CD14-positive monocyte (primary cell): ENCODE results near the gene ANO2. TPM values are rescaled to one million over a fixed set of nuclear protein-coding genes. Genes with fewer than 3 reads are reported as not detected.
"Not testable (repeated sequence)": the region's sequence is repeated elsewhere in the genome, so short reads cannot be mapped to it uniquely, and the experiment has no call there.

Experiments used
- DNase-seq, 3 donors: peaks; one replicate each; pipeline ENCODE4 v3.0.0-alpha.2; 2011 to 2022
- H2AFZ ChIP-seq: 2 replicates; pipeline ENCODE4 v1.6.0; 2012; ENCODE audit warnings: mild to moderate bottlenecking, low read depth, low read length, inconsistent platforms; ENCODE audit not compliant: insufficient read depth, poor library complexity, severe bottlenecking
- H3K27ac ChIP-seq, 2 donors: 1 replicate in 1 of 2; 2 replicates in 1 of 2; pipeline ENCODE4 v1.5.1; 2012 to 2013; ENCODE audit warnings: low read length in 2 of 2, control low read depth in 1 of 2, inconsistent platforms in 1 of 2, low read depth in 1 of 2, mild to moderate bottlenecking in 1 of 2
- H3K27me3 ChIP-seq, 2 donors: one replicate each; pipeline versions ENCODE4 v1.6.0 to v1.6.1; 2011 to 2013; ENCODE audit warnings: low read length in 2 of 2; ENCODE audit not compliant: control insufficient read depth in 2 of 2, insufficient read depth in 2 of 2
- H3K36me3 ChIP-seq, 2 donors: replicated peaks in 1 of 2; 1 replicate in 1 of 2; 2 replicates in 1 of 2; pipeline versions ENCODE4 v1.5.1 to v1.6.1; 2012 to 2013; ENCODE audit warnings: low read length in 2 of 2, control low read depth in 1 of 2, inconsistent platforms in 1 of 2, mild to moderate bottlenecking in 1 of 2; ENCODE audit not compliant: insufficient read depth in 2 of 2, control insufficient read depth in 1 of 2
- H3K4me1 ChIP-seq, 2 donors: 1 replicate in 1 of 2; 2 replicates in 1 of 2; pipeline versions ENCODE4 v1.5.1 to v1.6.1; 2012 to 2013; ENCODE audit warnings: low read length in 2 of 2, control low read depth in 1 of 2, inconsistent platforms in 1 of 2, mild to moderate bottlenecking in 1 of 2, moderate library complexity in 1 of 2; ENCODE audit not compliant: insufficient read depth in 2 of 2, control insufficient read depth in 1 of 2
- H3K4me2 ChIP-seq: replicated peaks from 2 replicates; pipeline ENCODE3; 2012; ENCODE audit warnings: low read length, moderate library complexity, mild to moderate bottlenecking; ENCODE audit not compliant: poor library complexity, severe bottlenecking; ENCODE audit errors: extremely low read depth
- H3K4me3 ChIP-seq, 3 experiments: fragments of 200-600 bp in 1 of 3; sonication (generic) in 1 of 3; replicated peaks in 1 of 3; 1 replicate in 2 of 3; 2 replicates in 1 of 3; pipeline ENCODE4 v1.5.1; 2011 to 2013; ENCODE audit warnings: low read length in 3 of 3, mild to moderate bottlenecking in 3 of 3, control low read depth in 2 of 3, low read depth in 2 of 3, inconsistent platforms in 1 of 3, moderate library complexity in 1 of 3
- H3K79me2 ChIP-seq: 2 replicates; pipeline ENCODE4 v1.6.0; 2012; ENCODE audit warnings: mild to moderate bottlenecking, control low read depth, inconsistent platforms, low read length, moderate library complexity; ENCODE audit not compliant: insufficient read depth
- H3K9ac ChIP-seq: 2 replicates; pipeline ENCODE4 v1.6.0; 2017; ENCODE audit warnings: low read length, mild to moderate bottlenecking; ENCODE audit not compliant: insufficient read depth, poor library complexity, severe bottlenecking
- H3K9me3 ChIP-seq, 2 donors: replicated peaks in 1 of 2; 1 replicate in 1 of 2; 2 replicates in 1 of 2; pipeline versions ENCODE4 v1.5.1 to v1.6.1; 2012 to 2013; ENCODE audit warnings: low read length in 2 of 2, control low read depth in 1 of 2; ENCODE audit not compliant: control insufficient read depth in 1 of 2, insufficient read depth in 1 of 2
- H4K20me1 ChIP-seq: 2 replicates; pipeline ENCODE4 v1.6.0; 2012; ENCODE audit warnings: mild to moderate bottlenecking, low read length, control low read depth, moderate library complexity; ENCODE audit not compliant: insufficient read depth
- H3K27ac Mint-ChIP-seq, 7 donors: one replicate each; pipeline ENCODE4 v1.8.0; 2020; ENCODE audit warnings: mild to moderate bottlenecking in 7 of 7, mixed read lengths in 7 of 7, moderate library complexity in 6 of 7, inconsistent platforms in 2 of 7
- H3K27me3 Mint-ChIP-seq, 3 donors: one replicate each; pipeline ENCODE4 v1.8.0; 2021 to 2022; ENCODE audit warnings: low read depth in 3 of 3, mild to moderate bottlenecking in 3 of 3, mixed read lengths in 3 of 3, moderate library complexity in 3 of 3, inconsistent platforms in 1 of 3
- H3K36me3 Mint-ChIP-seq, 2 donors: one replicate each; pipeline ENCODE4 v1.8.0; 2020; ENCODE audit warnings: mixed read lengths in 2 of 2, inconsistent platforms in 1 of 2, mild to moderate bottlenecking in 1 of 2
- H3K4me1 Mint-ChIP-seq: one replicate; pipeline ENCODE4 v1.8.0; 2020; ENCODE audit warnings: mild to moderate bottlenecking, mixed read lengths
- H3K4me3 Mint-ChIP-seq, 2 donors: one replicate each; pipeline ENCODE4 v1.8.0; 2020; ENCODE audit warnings: mild to moderate bottlenecking in 2 of 2, mixed read lengths in 2 of 2, moderate library complexity in 1 of 2
- H3K9me3 Mint-ChIP-seq, 7 donors: one replicate each; pipeline ENCODE4 v1.8.0; 2020 to 2022; ENCODE audit warnings: mixed read lengths in 7 of 7, mild to moderate bottlenecking in 6 of 7, moderate library complexity in 6 of 7, inconsistent platforms in 2 of 7
- WGBS: methylation state at CpG from one replicate; pipeline ENCODE4 v1.1.5; 2013; ENCODE audit warnings: missing lambda C conversion rate; ENCODE audit not compliant: insufficient coverage; 5-methylcytosine and 5-hydroxymethylcytosine counted together
- intact Hi-C, 2 donors: fragments of 100-400 bp; cut with micrococcal nuclease; formaldehyde crosslinking; loops; one replicate each; pipeline versions ENCODE4 v1.15.0 to v1.15.1; 2023
- polyA plus RNA-seq, 3 donors: library from polyadenylated mRNA; depleted of rRNA in 1 of 3; unstranded in 2 of 3; stranded (reverse) in 1 of 3; fragments of 300-500 nt in 2 of 3; fragments of >200 nt in 1 of 3; fragmentation: Illumina TruSeq in 2 of 3; gene quantifications; 1 replicate in 2 of 3; 2 replicates in 1 of 3; pipeline ENCODE4 v1.2.3, GENCODE V29; 2012 to 2021
- TF ChIP-seq, protein P1 (sequence below): fragments of 200-600 bp; IDR thresholded peaks from one replicate; pipeline ENCODE4 v1.8.0; 2022; ENCODE audit warnings: antibody characterized with exemption, mild to moderate bottlenecking

ANO2 gene
- polyA plus RNA-seq, 3 donors = not detected

DNA sequence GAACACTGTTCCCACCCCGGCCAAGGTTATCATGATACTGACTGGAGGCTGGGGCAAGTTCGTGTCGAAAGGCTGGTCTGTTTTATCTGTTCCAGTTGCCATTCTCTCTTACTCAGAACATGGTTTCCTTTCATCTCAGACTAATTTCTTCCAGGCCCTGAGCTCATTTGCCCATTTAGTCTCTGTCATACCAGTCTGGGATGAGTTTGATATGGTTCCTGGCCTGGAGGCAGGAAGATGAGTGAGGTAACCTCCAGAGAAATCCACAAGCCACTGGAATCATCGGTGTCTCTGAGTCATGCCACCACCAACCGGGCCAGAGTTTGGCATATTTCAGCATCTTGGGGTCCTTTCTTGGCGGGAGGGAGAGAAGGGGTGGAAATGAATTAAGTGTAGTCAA is 398.4 kb downstream of the ANO2 start:
- H3K4me2 ChIP-seq = no peak overlapping the region
- DNase-seq = no peak
- H3K27me3 ChIP-seq = no peaks in the 10 kb centered on the region
- H4K20me1 ChIP-seq = no peaks in the 10 kb centered on the region
- no peak overlapping the region for H3K9ac ChIP-seq
- no peak overlapping the region for H3K27ac ChIP-seq
- Mint-ChIP-seq H3K4me1 (no peaks in the 10 kb centered on the region), H3K27me3 (peaks cover 3 to 4% (median 3%) of the 10 kb centered on the region in 3 donors), H3K4me3 (no peak overlapping the region), H3K27ac (no peak overlapping the region), H3K36me3 (no peaks in the 10 kb centered on the region), H3K9me3 (peaks cover 2 to 17% (median 12%) of the 10 kb centered on the region in 7 donors)
- no peaks in the 10 kb centered on the region for H3K79me2 ChIP-seq
- H3K4me1 ChIP-seq = no peaks in the 10 kb centered on the region
- H3K9me3 ChIP-seq = no peaks in the 10 kb centered on the region
- no peak overlapping the region for H3K4me3 ChIP-seq
- no peak overlapping the region for H2AFZ ChIP-seq
- WGBS = 96% methylated on average over 3 of the region's 6 CpGs
- intact Hi-C loops = no loop called here
- no peaks in the 10 kb centered on the region for H3K36me3 ChIP-seq
- TF ChIP-seq, protein P1, sequence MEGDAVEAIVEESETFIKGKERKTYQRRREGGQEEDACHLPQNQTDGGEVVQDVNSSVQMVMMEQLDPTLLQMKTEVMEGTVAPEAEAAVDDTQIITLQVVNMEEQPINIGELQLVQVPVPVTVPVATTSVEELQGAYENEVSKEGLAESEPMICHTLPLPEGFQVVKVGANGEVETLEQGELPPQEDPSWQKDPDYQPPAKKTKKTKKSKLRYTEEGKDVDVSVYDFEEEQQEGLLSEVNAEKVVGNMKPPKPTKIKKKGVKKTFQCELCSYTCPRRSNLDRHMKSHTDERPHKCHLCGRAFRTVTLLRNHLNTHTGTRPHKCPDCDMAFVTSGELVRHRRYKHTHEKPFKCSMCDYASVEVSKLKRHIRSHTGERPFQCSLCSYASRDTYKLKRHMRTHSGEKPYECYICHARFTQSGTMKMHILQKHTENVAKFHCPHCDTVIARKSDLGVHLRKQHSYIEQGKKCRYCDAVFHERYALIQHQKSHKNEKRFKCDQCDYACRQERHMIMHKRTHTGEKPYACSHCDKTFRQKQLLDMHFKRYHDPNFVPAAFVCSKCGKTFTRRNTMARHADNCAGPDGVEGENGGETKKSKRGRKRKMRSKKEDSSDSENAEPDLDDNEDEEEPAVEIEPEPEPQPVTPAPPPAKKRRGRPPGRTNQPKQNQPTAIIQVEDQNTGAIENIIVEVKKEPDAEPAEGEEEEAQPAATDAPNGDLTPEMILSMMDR = no peak

DNA sequence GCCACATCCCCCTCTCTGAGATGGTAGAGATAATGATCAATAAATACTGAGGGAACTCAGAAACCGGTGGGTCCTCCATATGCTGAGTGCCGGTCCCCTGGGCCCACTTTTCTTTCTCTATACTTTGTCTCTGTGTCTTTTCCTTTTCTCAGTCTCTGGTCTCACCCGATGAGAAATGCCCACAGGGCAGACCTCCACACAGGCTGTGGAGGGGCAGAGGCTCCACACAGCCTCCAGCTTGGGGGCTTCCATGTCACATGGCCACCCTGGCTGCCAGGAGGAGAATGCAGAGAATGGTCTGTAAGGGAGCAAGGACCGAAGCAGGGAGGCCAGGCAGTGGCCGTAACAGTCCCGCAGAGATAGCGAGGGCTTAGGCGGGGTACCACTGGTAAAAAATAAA is 407.3 kb downstream of the ANO2 start:
- no peak for DNase-seq
- Histone ChIP-seq H3K4me2 (no peak overlapping the region), H3K36me3 (no peaks in the 10 kb centered on the region), H3K4me1 (no peaks in the 10 kb centered on the region), H3K4me3 (no peak overlapping the region), H3K9me3 (peaks cover 0 to 3% of the 10 kb centered on the region in 2 donors), H3K27ac (no peak overlapping the region), H3K9ac (no peak overlapping the region), H3K79me2 (no peaks in the 10 kb centered on the region), H3K27me3 (no peaks in the 10 kb centered on the region), H2AFZ (no peak overlapping the region), H4K20me1 (no peaks in the 10 kb centered on the region)
- TF ChIP-seq, protein P1 = no peak
- Mint-ChIP-seq H3K4me1 (no peaks in the 10 kb centered on the region), H3K27ac (no peak overlapping the region), H3K4me3 (no peak overlapping the region), H3K9me3 (peaks cover 0 to 9% (median 7%) of the 10 kb centered on the region in 7 donors), H3K36me3 (no peaks in the 10 kb centered on the region), H3K27me3 (peaks cover 10 to 13% (median 10%) of the 10 kb centered on the region in 3 donors)
- WGBS = no CpG with 5 or more reads among the region's 8 CpGs
- intact Hi-C loops = no loop called here

DNA sequence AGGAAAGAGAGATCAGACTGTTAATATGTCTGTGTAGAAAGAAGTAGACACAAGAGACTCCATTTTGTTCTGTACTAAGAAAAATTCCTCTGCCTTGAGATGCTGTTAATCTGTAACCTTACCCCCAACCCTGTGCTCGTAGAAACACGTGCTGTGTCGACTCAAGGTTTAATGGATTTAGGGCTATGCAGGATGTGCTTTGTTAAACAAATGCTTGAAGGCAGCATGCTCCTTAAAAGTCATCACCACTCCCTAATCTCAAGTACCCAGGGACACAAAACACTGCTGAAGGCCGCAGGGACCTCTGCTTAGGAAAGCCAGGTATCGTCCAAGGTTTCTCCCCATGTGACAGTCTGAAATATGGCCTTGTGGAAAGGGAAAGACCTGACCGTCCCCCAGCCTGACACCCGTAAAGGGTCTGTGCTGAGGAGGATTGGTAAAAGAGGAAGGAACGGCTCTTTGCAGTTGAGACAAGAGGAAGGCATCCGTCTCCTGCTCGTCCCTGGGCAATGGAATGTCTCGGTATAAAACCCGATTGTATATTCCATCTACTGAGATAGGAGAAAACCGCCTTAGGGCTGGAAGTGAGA is 407.9 kb downstream of the ANO2 start:
- H3K4me3 ChIP-seq, H3K27ac ChIP-seq, H2AFZ ChIP-seq, H3K9me3 ChIP-seq, H3K9ac ChIP-seq, H3K27ac Mint-ChIP-seq, H3K4me3 Mint-ChIP-seq, H3K36me3 Mint-ChIP-seq, DNase-seq, H3K4me2 ChIP-seq, H3K36me3 ChIP-seq, intact Hi-C loops, H3K4me1 ChIP-seq, H3K9me3 Mint-ChIP-seq, H3K79me2 ChIP-seq, H3K4me1 Mint-ChIP-seq, H4K20me1 ChIP-seq, H3K27me3 ChIP-seq: not testable (repeated sequence)
- 17% methylated on average over 3 of the region's 13 CpGs for WGBS
- H3K27me3 Mint-ChIP-seq = peaks cover 10 to 13% (median 10%) of the 10 kb centered on the region in 3 donors
